Lower lobe of right lung (tissue), 2 donors: ENCODE measurements around the gene NEXMIF. TPM values are rescaled to one million over a fixed set of nuclear protein-coding genes. Genes with fewer than 3 reads are reported as not detected.
"Not testable (repeated sequence)": the region's sequence is repeated elsewhere in the genome, so short reads cannot be mapped to it uniquely, and the experiment has no call there.

Experiments used
- ATAC-seq, 2 donors: fragments of 200-7000 bp; cut with Tn5 transposase; one replicate each; pipeline ENCODE4 v1.9.1; 2020 to 2022; ENCODE audit warnings: mild to moderate bottlenecking in 2 of 2, moderate library complexity in 2 of 2
- DNase-seq: peaks from one replicate; pipeline ENCODE4 v3.0.0-alpha.2; 2020
- H3K27ac ChIP-seq: fragments of 200-600 bp; one replicate; pipeline ENCODE4 v1.8.0; 2022
- H3K27me3 ChIP-seq: fragments of 200-600 bp; one replicate; pipeline ENCODE4 v1.8.0; 2022; ENCODE audit warnings: low read depth
- H3K36me3 ChIP-seq: fragments of 200-600 bp; one replicate; pipeline ENCODE4 v1.8.0; 2022; ENCODE audit warnings: mild to moderate bottlenecking
- H3K4me1 ChIP-seq: fragments of 200-600 bp; one replicate; pipeline ENCODE4 v1.8.0; 2022
- H3K4me3 ChIP-seq: fragments of 200-600 bp; one replicate; pipeline ENCODE4 v1.8.0; 2022; ENCODE audit warnings: mild to moderate bottlenecking
- H3K9me3 ChIP-seq: fragments of 200-600 bp; one replicate; pipeline ENCODE4 v1.8.0; 2022
- CTCF ChIP-seq: fragments of 200-600 bp; IDR thresholded peaks from one replicate; pipeline ENCODE4 v1.8.0; 2022; ENCODE audit warnings: antibody characterized with exemption, mild to moderate bottlenecking
- intact Hi-C: fragments of 100-400 bp; cut with DNase I; formaldehyde crosslinking; loops from one replicate; pipeline ENCODE4 v1.11.0; 2022
- total RNA-seq: library from RNA; stranded (reverse); fragmentation: NEBNext Ultra II Directional; extraction: Animal tissue kit (Norgen Biotek cat#: 25700); gene quantifications from one replicate; pipeline ENCODE4 v1.2.1, GENCODE V29; 2021
- donor health status: DM: no; HTN: yes; CAD: no; lungs with severe emphysema.

NEXMIF gene
- total RNA-seq, 1 donor from 2014 or later: 0.74 TPM

DNA sequence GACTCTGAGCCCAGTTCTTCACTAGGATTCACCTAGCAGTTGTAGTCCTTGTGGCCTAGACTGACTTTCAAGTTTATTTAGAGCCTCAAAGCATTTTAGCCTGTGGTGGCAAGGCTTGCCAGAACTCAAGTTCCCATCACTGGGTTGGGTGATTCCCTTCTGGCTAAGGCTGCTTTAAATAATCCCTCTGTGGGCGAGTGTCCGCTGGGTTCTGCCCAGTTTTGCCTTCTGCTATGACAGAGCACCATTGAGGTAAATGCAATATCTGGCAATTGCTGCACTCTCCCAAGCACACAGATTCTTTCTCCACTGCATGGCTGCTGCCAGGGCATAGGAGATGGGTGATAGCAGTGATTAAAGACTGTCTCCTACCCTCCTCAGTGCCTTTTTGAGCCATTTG is 220.0 kb downstream of the NEXMIF start:
- H3K36me3 ChIP-seq: no peaks in the 10 kb centered on the region
- intact Hi-C loops: no loop called here
- H3K9me3 ChIP-seq: no peaks in the 10 kb centered on the region
- H3K27me3 ChIP-seq: no peaks in the 10 kb centered on the region
- no peaks in the 10 kb centered on the region for H3K4me1 ChIP-seq
- H3K27ac ChIP-seq: no peak overlapping the region
- DNase-seq: no peak
- ATAC-seq: no peak
- no peak for TF ChIP-seq CTCF
- H3K4me3 ChIP-seq: no peak overlapping the region

GRCh38 chrX:74701343-74701742 is 223.9 kb downstream of the NEXMIF start:
- intact Hi-C loops, H3K27ac ChIP-seq, H3K27me3 ChIP-seq, H3K9me3 ChIP-seq, DNase-seq, H3K4me3 ChIP-seq, H3K36me3 ChIP-seq, ATAC-seq, H3K4me1 ChIP-seq: not testable (repeated sequence)

GRCh38 chrX:74684466-74684865 is 240.8 kb downstream of the NEXMIF start:
- Histone ChIP-seq H3K4me3 (no peak overlapping the region), H3K4me1 (no peaks in the 10 kb centered on the region), H3K36me3 (no peaks in the 10 kb centered on the region), H3K9me3 (no peaks in the 10 kb centered on the region), H3K27me3 (no peaks in the 10 kb centered on the region), H3K27ac (no peak overlapping the region)
- intact Hi-C loops: no loop called here
- DNase-seq: no peak
- no peak for ATAC-seq
- TF ChIP-seq CTCF: no peak

Other genes starting within 250 kb of the NEXMIF start
- 30.1 TPM for gene ABCB7, start 230.8 kb upstream of the NEXMIF start, total RNA-seq